ENCODE measurements around the gene PRPSAP2. TPM values are rescaled to one million over a fixed set of nuclear protein-coding genes. Genes with fewer than 3 reads are reported as not detected.

Gene PRPSAP2
- polyA plus RNA-seq, 1 experiment = 13.0 TPM

- Histone ChIP-seq H3K4me3 (ENCODE audit: low read depth, low read length) (no peak overlapping the region), H3K27me3 (ENCODE audit: control insufficient read depth, insufficient read depth, low read length) (peaks cover 9% of the 10 kb centered on the region), H3K36me3 (ENCODE audit: control insufficient read depth, insufficient read depth, low read length) (no peaks in the 10 kb centered on the region)
- CTCF ChIA-PET = interaction anchor here (0.7 to 1.3 kb wide), 2 partner anchors 11 to 16 kb away, joined by 3 to 5 read pairs; no protein-coding TSS in a partner anchor
- POLR2A ChIA-PET = no interaction called here
- TF ChIP-seq CTCF (IDR thresholded peaks at IDR 0.05; ENCODE audit: insufficient read depth, low read depth, low read length) = no peak
- DNase-seq (ENCODE audit: low read depth) = no peak
Observed at GRCh38 chr17:18944646-18945045, 86.7 kb downstream of the PRPSAP2 start.

DNA sequence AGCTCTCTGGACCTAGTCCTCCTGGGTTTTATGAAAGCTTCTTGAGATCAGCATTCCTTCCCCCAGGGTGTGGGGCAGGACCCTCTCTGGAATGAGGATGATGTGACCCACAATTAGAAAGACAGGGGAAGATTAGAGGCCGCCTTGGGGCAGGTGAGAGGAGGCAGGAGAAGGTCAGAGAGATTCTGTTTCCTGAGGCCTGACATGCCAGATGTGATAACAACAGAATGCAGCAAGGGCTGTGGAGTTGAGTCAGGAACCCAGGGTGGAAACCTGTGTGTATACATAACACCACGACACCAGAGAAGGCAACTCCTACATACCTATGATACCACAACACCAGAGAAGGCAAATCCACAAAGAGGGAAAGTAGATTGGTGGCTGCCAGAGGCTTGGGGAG is 88.6 kb downstream of the PRPSAP2 start:
- ChIA-PET CTCF (interaction anchor here (0.6 to 1.4 kb wide), 2 partner anchors 14 to 826 kb away, joined by 3 to 5 read pairs; no protein-coding TSS in a partner anchor), POLR2A (no interaction called here)
- Histone ChIP-seq H3K27me3 (ENCODE audit: control insufficient read depth, insufficient read depth, low read length) (peaks cover 16% of the 10 kb centered on the region), H3K36me3 (ENCODE audit: control insufficient read depth, insufficient read depth, low read length) (no peaks in the 10 kb centered on the region), H3K4me3 (ENCODE audit: low read depth, low read length) (no peak overlapping the region)
- no peak for DNase-seq (ENCODE audit: low read depth)
- no peak for TF ChIP-seq CTCF (IDR thresholded peaks at IDR 0.05; ENCODE audit: insufficient read depth, low read depth, low read length)

GRCh38 chr17:18947866-18948265 is 89.9 kb downstream of the PRPSAP2 start:
- ChIA-PET POLR2A (no interaction called here), CTCF (no interaction called here)
- peaks cover 18% of the 10 kb centered on the region for H3K27me3 ChIP-seq (ENCODE audit: control insufficient read depth, insufficient read depth, low read length)
- no peak overlapping the region for H3K4me3 ChIP-seq (ENCODE audit: low read depth, low read length)
- H3K36me3 ChIP-seq (ENCODE audit: control insufficient read depth, insufficient read depth, low read length) = no peaks in the 10 kb centered on the region
- no peak for TF ChIP-seq CTCF (IDR thresholded peaks at IDR 0.05; ENCODE audit: insufficient read depth, low read depth, low read length)
- no peak for DNase-seq (ENCODE audit: low read depth)

- Histone ChIP-seq H3K36me3 (ENCODE audit: control insufficient read depth, insufficient read depth, low read length) (no peaks in the 10 kb centered on the region), H3K27me3 (ENCODE audit: control insufficient read depth, insufficient read depth, low read length) (peaks cover 18% of the 10 kb centered on the region), H3K4me3 (ENCODE audit: low read depth, low read length) (no peak overlapping the region)
- ChIA-PET CTCF (no interaction called here), POLR2A (no interaction called here)
- DNase-seq (ENCODE audit: low read depth) = no peak
- no peak for TF ChIP-seq CTCF (IDR thresholded peaks at IDR 0.05; ENCODE audit: insufficient read depth, low read depth, low read length)
Observed at GRCh38 chr17:18948476-18949006, 90.6 kb downstream of the PRPSAP2 start.

DNA sequence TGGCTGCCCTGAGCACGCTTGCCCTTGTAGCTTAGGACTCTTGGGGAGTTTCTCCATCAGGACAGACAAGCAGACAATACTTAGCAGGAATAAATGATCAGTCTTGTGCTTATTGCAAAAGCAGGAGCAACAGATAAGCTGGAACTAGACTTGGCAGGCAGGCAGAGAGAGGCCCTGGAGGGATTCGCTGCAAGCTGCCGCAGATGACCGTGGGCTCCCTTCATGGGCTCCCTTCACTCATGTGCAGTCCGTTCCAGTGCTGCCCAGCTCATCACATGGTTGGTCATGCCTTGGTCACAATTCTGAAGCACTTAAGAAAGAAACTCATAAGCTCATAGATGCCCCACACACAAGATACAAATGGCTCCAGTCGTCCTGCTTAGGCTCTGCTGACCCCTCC is 91.6 kb downstream of the PRPSAP2 start:
- Histone ChIP-seq H3K4me3 (ENCODE audit: low read depth, low read length) (no peak overlapping the region), H3K27me3 (ENCODE audit: control insufficient read depth, insufficient read depth, low read length) (peaks cover 18% of the 10 kb centered on the region), H3K36me3 (ENCODE audit: control insufficient read depth, insufficient read depth, low read length) (no peaks in the 10 kb centered on the region)
- ChIA-PET CTCF (interaction anchor here (0.7 kb wide), 1 partner anchor 11 kb away, joined by 4 read pairs; no protein-coding TSS in a partner anchor), POLR2A (no interaction called here)
- no peak for TF ChIP-seq CTCF (IDR thresholded peaks at IDR 0.05; ENCODE audit: insufficient read depth, low read depth, low read length)
- DNase-seq (ENCODE audit: low read depth) = no peak
